ENCODE data around the gene CDKL1. TPM values are rescaled to one million over a fixed set of nuclear protein-coding genes. Genes with fewer than 3 reads are reported as not detected.

CDKL1 gene
- total and polyA plus RNA-seq, 11 donors, result 0.34 to 7.0 (median 2.5) TPM

DNA sequence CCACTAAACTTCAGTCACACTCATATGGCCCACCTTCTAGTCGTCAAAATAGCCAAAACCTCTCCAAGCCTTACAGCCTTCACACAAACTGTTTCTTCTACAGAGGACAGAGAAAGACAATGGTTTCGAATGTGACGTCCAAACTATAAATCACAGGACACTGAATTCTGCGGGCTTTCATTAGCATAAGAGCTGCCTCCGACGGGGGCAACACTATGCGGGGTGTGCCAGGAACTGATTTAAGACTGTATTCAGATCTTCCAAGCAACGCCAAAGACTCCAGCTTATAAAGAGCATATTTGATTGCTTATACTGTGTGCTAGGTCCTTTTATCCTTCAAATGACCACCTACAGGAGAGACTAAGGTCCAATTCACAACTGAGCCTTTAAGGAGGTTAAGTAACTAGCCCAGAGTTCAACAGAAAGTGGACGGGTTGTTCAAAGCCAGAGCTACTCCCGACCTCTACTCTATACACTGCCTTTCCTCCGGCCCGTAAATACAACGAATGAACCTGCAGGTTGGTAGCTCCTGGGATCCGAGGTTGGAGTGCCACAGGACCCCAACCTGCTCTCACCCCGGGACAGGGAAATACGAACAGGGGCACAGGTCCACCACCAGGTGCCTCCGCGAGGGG, 85.2 kb downstream of the CDKL1 start:
- TF ChIP-seq, protein P1, sequence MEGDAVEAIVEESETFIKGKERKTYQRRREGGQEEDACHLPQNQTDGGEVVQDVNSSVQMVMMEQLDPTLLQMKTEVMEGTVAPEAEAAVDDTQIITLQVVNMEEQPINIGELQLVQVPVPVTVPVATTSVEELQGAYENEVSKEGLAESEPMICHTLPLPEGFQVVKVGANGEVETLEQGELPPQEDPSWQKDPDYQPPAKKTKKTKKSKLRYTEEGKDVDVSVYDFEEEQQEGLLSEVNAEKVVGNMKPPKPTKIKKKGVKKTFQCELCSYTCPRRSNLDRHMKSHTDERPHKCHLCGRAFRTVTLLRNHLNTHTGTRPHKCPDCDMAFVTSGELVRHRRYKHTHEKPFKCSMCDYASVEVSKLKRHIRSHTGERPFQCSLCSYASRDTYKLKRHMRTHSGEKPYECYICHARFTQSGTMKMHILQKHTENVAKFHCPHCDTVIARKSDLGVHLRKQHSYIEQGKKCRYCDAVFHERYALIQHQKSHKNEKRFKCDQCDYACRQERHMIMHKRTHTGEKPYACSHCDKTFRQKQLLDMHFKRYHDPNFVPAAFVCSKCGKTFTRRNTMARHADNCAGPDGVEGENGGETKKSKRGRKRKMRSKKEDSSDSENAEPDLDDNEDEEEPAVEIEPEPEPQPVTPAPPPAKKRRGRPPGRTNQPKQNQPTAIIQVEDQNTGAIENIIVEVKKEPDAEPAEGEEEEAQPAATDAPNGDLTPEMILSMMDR (IDR thresholded peaks at IDR 0.05), result peak in 5 of 12 donors; percentile 24 to 48 (median 46)
- no peak for TF ChIP-seq POLR2A (IDR thresholded peaks at IDR 0.05)
- Histone ChIP-seq H3K36me3 (no peaks in the 10 kb centered on the region), H3K27ac (peak overlapping the region in 11 of 12 donors; percentile 88 to 95 (median 93)), H3K27me3 (no peaks in the 10 kb centered on the region), H3K9me3 (no peaks in the 10 kb centered on the region), H3K4me1 (peaks cover 0 to 21% (median 15%) of the 10 kb centered on the region in 12 donors), H3K4me3 (peak overlapping the region; percentile 64 to 96 (median 84))
- intact Hi-C loops (cut with DNase I), result loop anchor here in 3 of 10 donors (5.0 kb wide), 2 partner anchors 79 to 86 kb away; partner anchors contain the start of genes SOS2 (in 3 of the 3) and CDKL1 (in 1 of the 3)
- 4 to 12% (median 5%) methylated on average over 16 to 18 of the region's 18 CpGs for WGBS, 4 donors
- DNase-seq (no peak), ATAC-seq (no peak)

GRCh38 chr14:50310445-50310844, 86.2 kb downstream of the CDKL1 start:
- DNase-seq (no peak), ATAC-seq (no peak)
- TF ChIP-seq POLR2A (IDR thresholded peaks at IDR 0.05), result no peak
- TF ChIP-seq, protein P1 (IDR thresholded peaks at IDR 0.05), result no peak
- Histone ChIP-seq H3K27ac (no peak overlapping the region), H3K4me1 (peaks cover 0 to 21% (median 15%) of the 10 kb centered on the region in 12 donors), H3K36me3 (no peaks in the 10 kb centered on the region), H3K27me3 (no peaks in the 10 kb centered on the region), H3K4me3 (no peak overlapping the region), H3K9me3 (no peaks in the 10 kb centered on the region)
- intact Hi-C loops (cut with DNase I), result loop anchor here in 3 of 10 donors (5.0 kb wide), 2 partner anchors 78 to 87 kb away; partner anchors contain the start of genes SOS2 (in 3 of the 3) and CDKL1 (in 1 of the 3)
- WGBS, 4 donors, result 94 to 98% (median 96%) methylated on average over 4 of the region's 4 CpGs

DNA sequence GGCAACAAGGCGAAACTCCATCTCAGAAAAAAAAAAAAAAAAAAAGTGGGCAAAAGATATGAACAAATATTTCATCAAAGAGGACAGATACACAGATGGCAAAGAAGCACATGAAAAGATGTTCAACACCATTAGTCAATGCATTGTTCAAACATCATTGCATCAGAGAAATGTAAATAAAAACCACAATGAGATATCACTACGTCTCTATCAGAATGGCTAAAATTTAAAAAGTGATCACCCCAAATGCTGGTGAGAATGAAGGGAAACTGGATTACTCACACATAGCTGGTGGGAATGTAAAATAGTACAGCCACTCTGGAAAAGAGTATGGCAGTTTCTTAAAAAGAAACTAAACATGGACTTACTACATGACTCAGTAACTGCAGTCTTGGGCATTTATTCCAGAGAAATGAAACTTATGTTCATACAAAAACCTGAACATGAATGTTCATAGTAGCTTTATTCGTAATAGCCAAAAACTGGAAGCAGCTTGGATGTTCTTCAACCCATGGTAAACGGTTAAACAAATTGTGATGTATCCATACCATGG, 88.2 kb downstream of the CDKL1 start:
- no peaks in the 10 kb centered on the region for H3K27me3 ChIP-seq
- WGBS, 4 donors, result 90 to 94% (median 93%) methylated on average over 4 of the region's 4 CpGs
- H3K4me3 ChIP-seq, result no peak overlapping the region
- TF ChIP-seq POLR2A (IDR thresholded peaks at IDR 0.05), result no peak
- TF ChIP-seq, protein P1 (IDR thresholded peaks at IDR 0.05), result no peak
- no peaks in the 10 kb centered on the region for H3K9me3 ChIP-seq
- H3K4me1 ChIP-seq, result peaks cover 0 to 19% (median 15%) of the 10 kb centered on the region in 12 donors
- H3K27ac ChIP-seq, result no peak overlapping the region
- intact Hi-C loops (cut with DNase I), result no loop called here
- ATAC-seq (no peak), DNase-seq (no peak)
- no peaks in the 10 kb centered on the region for H3K36me3 ChIP-seq

- TF ChIP-seq POLR2A (IDR thresholded peaks at IDR 0.05), result no peak
- TF ChIP-seq, protein P1 (IDR thresholded peaks at IDR 0.05), result no peak
- Histone ChIP-seq H3K4me3 (no peak overlapping the region), H3K36me3 (peaks cover 0 to 18% (median 0%) of the 10 kb centered on the region in 9 donors), H3K4me1 (no peaks in the 10 kb centered on the region), H3K27me3 (no peaks in the 10 kb centered on the region), H3K27ac (no peak overlapping the region), H3K9me3 (no peaks in the 10 kb centered on the region)
- intact Hi-C loops (cut with DNase I), result no loop called here
- ATAC-seq (peak; percentile 71 to 82 (median 75)), DNase-seq (peak in 1 of 5 donors; percentile 25)
- 83 to 91% (median 87%) methylated on average over 8 of the region's 8 CpGs for WGBS, 4 donors
Observed at GRCh38 chr14:50303744-50304471, 92.8 kb downstream of the CDKL1 start.

All from heart left ventricle (tissue), 16 donors.